ENCODE results near the gene ACSBG1.

ACSBG1 gene

DNA sequence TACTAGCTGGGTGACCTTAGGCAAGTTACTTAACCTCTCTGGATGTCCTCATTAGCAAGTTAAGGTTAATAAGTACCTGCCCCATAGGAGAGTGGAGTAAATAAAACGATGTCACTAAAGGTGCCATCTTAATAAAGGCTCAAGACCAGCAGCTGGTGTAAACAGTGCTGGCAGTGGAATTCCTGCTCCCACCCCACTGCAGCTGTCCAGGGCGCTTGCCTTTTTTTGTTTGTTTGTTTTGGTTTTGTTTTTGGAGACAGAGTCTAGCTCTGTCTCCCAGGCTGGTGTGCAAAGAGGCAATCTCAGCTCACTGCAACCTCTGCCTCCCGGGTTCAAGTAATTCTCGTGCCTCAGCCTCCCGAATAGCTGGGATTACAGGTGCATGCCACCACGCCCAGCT, 56.3 kb downstream of the ACSBG1 start:
- H3K4me3 ChIP-seq (ENCODE audit: low read depth, low read length) = no peak overlapping the region
- TF ChIP-seq, protein P1, sequence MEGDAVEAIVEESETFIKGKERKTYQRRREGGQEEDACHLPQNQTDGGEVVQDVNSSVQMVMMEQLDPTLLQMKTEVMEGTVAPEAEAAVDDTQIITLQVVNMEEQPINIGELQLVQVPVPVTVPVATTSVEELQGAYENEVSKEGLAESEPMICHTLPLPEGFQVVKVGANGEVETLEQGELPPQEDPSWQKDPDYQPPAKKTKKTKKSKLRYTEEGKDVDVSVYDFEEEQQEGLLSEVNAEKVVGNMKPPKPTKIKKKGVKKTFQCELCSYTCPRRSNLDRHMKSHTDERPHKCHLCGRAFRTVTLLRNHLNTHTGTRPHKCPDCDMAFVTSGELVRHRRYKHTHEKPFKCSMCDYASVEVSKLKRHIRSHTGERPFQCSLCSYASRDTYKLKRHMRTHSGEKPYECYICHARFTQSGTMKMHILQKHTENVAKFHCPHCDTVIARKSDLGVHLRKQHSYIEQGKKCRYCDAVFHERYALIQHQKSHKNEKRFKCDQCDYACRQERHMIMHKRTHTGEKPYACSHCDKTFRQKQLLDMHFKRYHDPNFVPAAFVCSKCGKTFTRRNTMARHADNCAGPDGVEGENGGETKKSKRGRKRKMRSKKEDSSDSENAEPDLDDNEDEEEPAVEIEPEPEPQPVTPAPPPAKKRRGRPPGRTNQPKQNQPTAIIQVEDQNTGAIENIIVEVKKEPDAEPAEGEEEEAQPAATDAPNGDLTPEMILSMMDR (conservative IDR thresholded peaks at IDR 0.05; ENCODE audit: low read depth, low read length) = no peak
- DNase-seq (ENCODE audit: low read depth) = no peak

GRCh38 chr15:78177447-78177873, 56.9 kb downstream of the ACSBG1 start:
- H3K4me3 ChIP-seq (ENCODE audit: low read depth, low read length) = no peak overlapping the region
- TF ChIP-seq, protein P1 (conservative IDR thresholded peaks at IDR 0.05; ENCODE audit: low read depth, low read length) = peak; percentile 84
- peak; percentile 38 for DNase-seq (ENCODE audit: low read depth)

GRCh38 chr15:78175330-78175729, 59.0 kb downstream of the ACSBG1 start:
- DNase-seq (ENCODE audit: low read depth) = no peak
- TF ChIP-seq, protein P1 (conservative IDR thresholded peaks at IDR 0.05; ENCODE audit: low read depth, low read length) = no peak
- no peak overlapping the region for H3K4me3 ChIP-seq (ENCODE audit: low read depth, low read length)

DNA sequence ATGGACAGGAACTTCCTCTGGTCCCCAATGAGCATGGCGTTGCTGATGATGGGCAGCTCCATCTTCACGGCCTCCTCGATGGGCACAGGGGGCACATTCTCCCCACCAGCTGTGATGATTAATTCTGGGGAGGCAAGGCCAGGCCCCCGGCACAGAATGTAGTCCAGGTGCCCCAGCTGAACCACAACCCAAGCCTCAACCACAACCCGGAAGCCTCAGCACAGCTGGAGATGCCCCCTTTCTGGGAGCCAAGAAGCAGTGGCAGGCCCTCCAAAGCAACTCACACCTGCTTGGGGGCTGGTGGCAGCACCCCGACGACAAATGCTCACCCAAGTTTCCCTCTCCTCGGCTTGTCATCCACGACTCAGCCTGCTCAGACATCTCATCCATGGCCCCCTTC, 60.0 kb downstream of the ACSBG1 start:
- DNase-seq (ENCODE audit: low read depth) = no peak
- H3K4me3 ChIP-seq (ENCODE audit: low read depth, low read length) = no peak overlapping the region
- TF ChIP-seq, protein P1 (conservative IDR thresholded peaks at IDR 0.05; ENCODE audit: low read depth, low read length) = no peak

DNA sequence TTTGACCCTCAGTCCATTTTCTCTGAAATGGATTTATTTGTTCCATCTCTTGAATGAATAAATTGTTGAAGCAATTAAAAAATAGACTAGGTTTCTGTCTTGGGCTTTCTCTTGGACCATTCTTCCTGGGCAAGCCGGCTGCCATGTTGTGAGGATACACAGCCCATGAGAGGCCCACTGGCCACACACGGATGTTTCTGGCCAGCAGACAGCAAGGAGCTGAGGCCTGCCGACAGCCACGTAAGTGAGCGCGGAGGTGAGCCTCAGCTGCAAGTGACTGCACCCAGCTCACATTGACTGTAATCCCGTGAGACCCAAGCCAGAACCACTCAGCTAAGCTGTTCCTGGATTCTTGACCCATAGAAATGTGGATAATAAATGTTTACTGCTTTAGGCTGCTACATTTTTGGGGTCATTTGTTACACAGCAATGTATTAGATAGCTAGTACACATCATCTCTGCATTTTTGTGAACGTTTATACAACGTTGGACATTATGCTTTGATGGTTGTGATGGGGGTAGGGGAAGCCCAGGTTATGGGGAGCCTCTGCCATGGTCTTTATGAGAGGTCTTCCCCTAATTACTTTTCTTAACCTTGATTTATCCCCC, 62.4 kb downstream of the ACSBG1 start:
- TF ChIP-seq, protein P1 (conservative IDR thresholded peaks at IDR 0.05; ENCODE audit: low read depth, low read length) = no peak
- no peak for DNase-seq (ENCODE audit: low read depth)
- H3K4me3 ChIP-seq (ENCODE audit: low read depth, low read length) = no peak overlapping the region

- TF ChIP-seq, protein P1 (conservative IDR thresholded peaks at IDR 0.05; ENCODE audit: low read depth, low read length) = no peak
- no peak for DNase-seq (ENCODE audit: low read depth)
- H3K4me3 ChIP-seq (ENCODE audit: low read depth, low read length) = no peak overlapping the region
Observed at GRCh38 chr15:78170848-78171773, 63.3 kb downstream of the ACSBG1 start.
